OCI-LY7 (cell line): ENCODE results near the gene GLMN. TPM values are rescaled to one million over a fixed set of nuclear protein-coding genes. Genes with fewer than 3 reads are reported as not detected.

ENCODE experiments used
- BruUV-seq: library from RNA; stranded (reverse); fragments of 400-500 nt; replicated peaks from 2 replicates; lab custom pipeline; 2021; lab: Mats Ljungman, UMichigan
- CTCF ChIA-PET: fragments of 300-600 bp; sonication (Branson Sonifier 250); formaldehyde crosslinking; loops from one replicate; lab custom pipeline; 2022; ENCODE audit warnings: antibody characterized with exemption; ENCODE audit not compliant: unreplicated experiment; lab: Charles Lee
- POLR2A ChIA-PET: fragments of 300-600 bp; sonication (Branson Sonifier 250); formaldehyde crosslinking; loops from one replicate; lab custom pipeline; 2022; ENCODE audit warnings: antibody characterized with exemption; lab: Charles Lee
- DNase-seq: peaks from one replicate; pipeline ENCODE4 v3.0.0-alpha.2; 2015; ENCODE audit warnings: low spot score
- H2AFZ ChIP-seq: fragments of 200-600 bp; sonication (generic), shearing (Covaris generic); 2 replicates; pipeline ENCODE4 v1.6.1; 2014; ENCODE audit warnings: mild to moderate bottlenecking, antibody characterized with exemption, low read length, moderate library complexity
- H3K27ac ChIP-seq: fragments of 200-600 bp; sonication (generic); 2 replicates; pipeline ENCODE4 v1.5.1; 2014; ENCODE audit warnings: mixed run types, low read depth, mild to moderate bottlenecking, moderate library complexity, low read length, inconsistent platforms; ENCODE audit not compliant: poor library complexity, severe bottlenecking
- H3K36me3 ChIP-seq: fragments of 200-600 bp; sonication (generic); 2 replicates; pipeline ENCODE4 v1.6.1; 2014; ENCODE audit warnings: mild to moderate bottlenecking, antibody characterized with exemption, low read length, moderate library complexity, mixed read lengths; ENCODE audit not compliant: insufficient read depth
- H3K4me1 ChIP-seq: fragments of 200-600 bp; sonication (generic); 2 replicates; pipeline ENCODE4 v1.5.1; 2014; ENCODE audit warnings: mild to moderate bottlenecking, low read length; ENCODE audit not compliant: insufficient read depth, poor library complexity, severe bottlenecking
- H3K4me2 ChIP-seq: fragments of 200-600 bp; sonication (generic); 2 replicates; pipeline ENCODE4 v1.6.1; 2014; ENCODE audit warnings: mild to moderate bottlenecking, low read length
- H3K4me3 ChIP-seq: fragments of 200-600 bp; sonication (generic); 2 replicates; pipeline ENCODE4 v1.5.1; 2014; ENCODE audit warnings: mild to moderate bottlenecking, low read depth, low read length; ENCODE audit not compliant: poor library complexity, severe bottlenecking
- H3K79me2 ChIP-seq: fragments of 200-600 bp; sonication (generic); 2 replicates; pipeline ENCODE4 v1.6.1; 2016; ENCODE audit warnings: low read depth, mild to moderate bottlenecking, low read length, moderate library complexity, mixed read lengths; ENCODE audit not compliant: insufficient read depth
- H3K9me2 ChIP-seq: fragments of 200-600 bp; sonication (generic); 2 replicates; pipeline ENCODE4 v1.6.1; 2016; ENCODE audit warnings: mild to moderate bottlenecking, low read length, mixed read lengths; ENCODE audit not compliant: insufficient read depth
- H3K9me3 ChIP-seq: fragments of 200-600 bp; sonication (generic); 2 replicates; pipeline ENCODE4 v1.6.1; 2014; ENCODE audit warnings: mild to moderate bottlenecking, mixed run types, low read length, mixed read lengths
- H4K20me1 ChIP-seq: fragments of 200-600 bp; sonication (generic); 2 replicates; pipeline ENCODE4 v1.6.1; 2014; ENCODE audit warnings: mild to moderate bottlenecking, antibody characterized with exemption, low read length, moderate library complexity, mixed read lengths; ENCODE audit not compliant: insufficient read depth
- EZH2phosphoT487 ChIP-seq: fragments of 200-600 bp; sonication (generic); IDR thresholded peaks from 2 replicates; pipeline ENCODE4 v1.6.1; 2018; ENCODE audit warnings: low read depth, borderline replicate concordance, mild to moderate bottlenecking, mixed run types, antibody characterized with exemption, low read length, moderate library complexity, mixed read lengths
- intact Hi-C: fragments of 100-400 bp; cut with micrococcal nuclease; formaldehyde crosslinking; loops from one replicate; pipeline ENCODE4 v1.10.0; 2022; ENCODE audit not compliant: unreplicated experiment
- total RNA-seq, 2 experiments: library from RNA; depleted of rRNA in 1 of 2; stranded (reverse); fragments of >200 nt in 1 of 2; shearing (Covaris generic) in 1 of 2; gene quantifications; 2 replicates each; pipeline ENCODE4 v1.2.3, GENCODE V29; 2014 to 2022
- TF ChIP-seq, protein P1 (sequence below): fragments of 200-600 bp; sonication (generic); conservative IDR thresholded peaks from 2 replicates; pipeline ENCODE4 v1.5.1; 2014; ENCODE audit warnings: mild to moderate bottlenecking, antibody characterized with exemption, low read length, moderate library complexity, mixed read lengths

GLMN gene
- total RNA-seq, 2 experiments from 2014 or later: 12.4 to 14.6 TPM

DNA sequence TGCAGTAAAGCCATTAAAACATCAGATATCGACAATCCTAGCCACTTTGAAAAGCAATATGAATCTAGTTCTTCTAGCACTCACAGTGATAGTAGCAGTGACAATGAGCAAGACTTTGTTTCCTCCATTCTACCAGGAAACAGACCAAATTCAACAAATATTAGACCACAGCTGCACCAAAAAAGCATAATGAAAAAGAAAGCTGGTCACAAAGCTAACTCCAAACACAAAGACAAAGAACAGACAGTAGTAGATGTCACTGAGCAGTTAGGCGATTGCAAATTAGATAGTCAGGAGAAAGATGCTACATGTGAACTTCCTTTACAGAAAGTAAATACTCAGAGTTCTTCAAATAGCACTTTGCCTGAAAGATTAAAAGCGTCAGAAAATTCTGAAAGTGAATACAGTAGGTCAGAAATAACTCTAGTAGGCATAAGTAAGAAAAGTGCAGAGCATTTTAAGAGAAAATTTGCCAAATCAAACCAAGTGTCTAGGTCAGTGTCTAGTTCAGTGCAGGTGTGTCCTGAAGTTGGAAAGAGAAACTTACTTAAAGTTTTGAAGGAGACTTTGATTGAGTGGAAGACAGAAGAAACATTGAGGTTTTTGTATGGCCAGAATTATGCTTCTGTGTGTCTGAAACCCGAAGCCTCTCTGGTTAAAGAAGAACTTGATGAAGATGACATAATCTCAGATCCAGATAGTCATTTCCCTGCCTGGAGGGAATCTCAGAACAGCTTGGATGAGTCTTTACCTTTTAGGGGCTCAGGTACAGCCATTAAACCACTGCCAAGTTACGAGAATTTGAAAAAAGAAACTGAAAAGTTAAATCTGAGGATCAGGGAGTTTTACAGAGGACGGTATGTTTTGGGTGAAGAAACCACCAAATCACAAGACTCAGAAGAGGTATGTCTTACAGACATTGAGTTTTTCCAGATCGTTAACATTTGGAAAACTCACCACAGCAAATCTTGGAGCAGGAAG lies 25.0 kb upstream of the GLMN start:
- Histone ChIP-seq H4K20me1 (no peaks in the 10 kb centered on the region), H3K9me3 (peaks cover 12% of the 10 kb centered on the region; the same call in 1 of the 2 replicates), H3K79me2 (no peaks in the 10 kb centered on the region), H3K4me3 (no peak overlapping the region), H3K27ac (no peak overlapping the region), H3K9me2 (no peaks in the 10 kb centered on the region), H3K4me1 (no peaks in the 10 kb centered on the region), H3K4me2 (no peak overlapping the region), H3K36me3 (peaks cover 50% of the 10 kb centered on the region), H2AFZ (no peak overlapping the region)
- intact Hi-C loops: no loop called here
- no peak for DNase-seq
- ChIA-PET POLR2A (no interaction called here), CTCF (no interaction called here)
- TF ChIP-seq EZH2phosphoT487: no peak
- TF ChIP-seq, protein P1, sequence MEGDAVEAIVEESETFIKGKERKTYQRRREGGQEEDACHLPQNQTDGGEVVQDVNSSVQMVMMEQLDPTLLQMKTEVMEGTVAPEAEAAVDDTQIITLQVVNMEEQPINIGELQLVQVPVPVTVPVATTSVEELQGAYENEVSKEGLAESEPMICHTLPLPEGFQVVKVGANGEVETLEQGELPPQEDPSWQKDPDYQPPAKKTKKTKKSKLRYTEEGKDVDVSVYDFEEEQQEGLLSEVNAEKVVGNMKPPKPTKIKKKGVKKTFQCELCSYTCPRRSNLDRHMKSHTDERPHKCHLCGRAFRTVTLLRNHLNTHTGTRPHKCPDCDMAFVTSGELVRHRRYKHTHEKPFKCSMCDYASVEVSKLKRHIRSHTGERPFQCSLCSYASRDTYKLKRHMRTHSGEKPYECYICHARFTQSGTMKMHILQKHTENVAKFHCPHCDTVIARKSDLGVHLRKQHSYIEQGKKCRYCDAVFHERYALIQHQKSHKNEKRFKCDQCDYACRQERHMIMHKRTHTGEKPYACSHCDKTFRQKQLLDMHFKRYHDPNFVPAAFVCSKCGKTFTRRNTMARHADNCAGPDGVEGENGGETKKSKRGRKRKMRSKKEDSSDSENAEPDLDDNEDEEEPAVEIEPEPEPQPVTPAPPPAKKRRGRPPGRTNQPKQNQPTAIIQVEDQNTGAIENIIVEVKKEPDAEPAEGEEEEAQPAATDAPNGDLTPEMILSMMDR: no peak
- TSS peak; percentile 47 for BruUV-seq

DNA sequence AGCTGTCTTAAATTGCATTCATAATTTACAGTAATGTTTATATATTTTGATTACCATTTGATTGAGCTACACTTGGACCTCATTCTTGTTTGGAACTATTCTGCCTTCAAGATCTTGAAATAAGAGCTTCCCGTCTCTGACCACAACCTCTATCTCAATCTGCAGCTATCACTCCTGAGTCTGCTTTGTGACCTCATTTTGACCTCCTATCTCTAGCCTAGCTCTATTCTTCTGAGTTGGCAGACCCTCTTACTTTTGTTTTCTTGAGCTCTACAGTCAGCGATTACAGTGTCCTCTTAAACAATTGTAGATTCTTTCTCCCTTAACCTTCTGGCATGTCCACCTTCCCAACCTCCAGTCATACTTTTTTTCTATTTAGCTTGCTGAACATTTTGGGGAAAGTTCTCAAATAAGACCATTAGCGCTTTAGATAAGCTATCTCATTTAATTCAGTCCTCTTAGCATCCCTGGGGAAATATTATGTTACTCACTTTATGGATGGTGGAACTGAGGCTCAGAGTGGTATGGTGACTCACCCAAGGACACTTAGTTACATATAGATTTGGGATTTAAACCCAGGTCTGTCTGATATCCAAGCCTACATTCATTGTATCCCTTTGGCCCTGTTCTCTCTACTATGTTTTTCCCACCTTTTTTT lies 19.2 kb upstream of the GLMN start:
- intact Hi-C loops: no loop called here
- Histone ChIP-seq H3K4me2 (no peak overlapping the region), H4K20me1 (no peaks in the 10 kb centered on the region), H2AFZ (no peak overlapping the region), H3K36me3 (peaks cover 11% of the 10 kb centered on the region; the same call in 1 of the 2 replicates), H3K79me2 (no peaks in the 10 kb centered on the region), H3K9me3 (no peaks in the 10 kb centered on the region), H3K4me1 (no peaks in the 10 kb centered on the region), H3K9me2 (no peaks in the 10 kb centered on the region), H3K27ac (no peak overlapping the region), H3K4me3 (no peak overlapping the region)
- CTCF ChIA-PET: no interaction called here
- BruUV-seq: no TSS peak
- no peak for DNase-seq
- POLR2A ChIA-PET: interaction anchor here (0.6 to 1.1 kb wide), 5 partner anchors 12 to 171 kb away, joined by 3 read pairs; no protein-coding TSS in a partner anchor
- TF ChIP-seq EZH2phosphoT487: no peak
- TF ChIP-seq, protein P1: no peak
